Measurements from ENCODE around the gene XXYLT1.

XXYLT1 gene

GRCh38 chr3:195134431-195134830 is 136.5 kb downstream of the XXYLT1 start:
- no peak for DNase-seq (ENCODE audit: low read depth in 2 of 2)

DNA sequence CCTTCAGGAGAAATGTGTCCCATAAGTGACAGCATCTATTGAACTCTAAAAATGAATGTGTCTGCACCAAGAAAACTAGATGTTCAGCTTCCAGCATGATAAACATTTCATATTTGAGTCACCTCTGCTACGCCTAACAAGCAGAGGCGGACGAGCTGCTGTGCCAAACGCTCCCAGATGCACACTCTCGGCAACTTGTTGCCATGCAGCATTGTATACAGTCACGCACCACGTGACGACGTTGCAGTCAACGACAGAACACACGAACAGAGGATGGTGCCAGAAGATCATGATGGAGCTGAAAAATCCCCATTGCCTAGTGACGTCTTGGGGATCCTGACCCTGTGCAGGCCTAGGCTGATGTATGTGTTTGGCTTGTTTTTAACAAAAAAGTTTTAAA is 137.5 kb downstream of the XXYLT1 start:
- DNase-seq (ENCODE audit: low read depth in 2 of 2), result no peak

- DNase-seq (ENCODE audit: low read depth in 2 of 2), result no peak
These were observed 137.9 kb downstream of the XXYLT1 start for GRCh38 chr3:195133013-195133412.

DNA sequence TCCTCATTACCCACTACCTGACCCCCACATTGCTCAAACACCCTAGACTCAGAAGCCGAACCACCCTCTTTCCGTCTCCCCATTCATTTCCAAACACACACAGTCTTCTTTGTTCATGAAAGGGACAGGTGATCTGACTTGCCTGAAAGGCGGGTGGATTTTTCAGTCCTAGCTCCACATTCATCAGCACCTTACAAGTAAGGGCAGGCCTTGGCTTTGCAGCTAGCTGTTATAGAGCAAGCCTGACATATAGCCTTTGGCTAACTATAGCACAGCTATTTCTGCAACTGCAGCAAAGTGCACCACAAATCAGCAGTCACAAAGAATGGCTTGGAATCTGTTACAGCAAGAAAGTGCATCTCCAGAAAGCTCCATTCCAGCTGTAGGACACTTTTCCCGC is 139.8 kb downstream of the XXYLT1 start:
- DNase-seq (ENCODE audit: low read depth in 2 of 2), result no peak

DNA sequence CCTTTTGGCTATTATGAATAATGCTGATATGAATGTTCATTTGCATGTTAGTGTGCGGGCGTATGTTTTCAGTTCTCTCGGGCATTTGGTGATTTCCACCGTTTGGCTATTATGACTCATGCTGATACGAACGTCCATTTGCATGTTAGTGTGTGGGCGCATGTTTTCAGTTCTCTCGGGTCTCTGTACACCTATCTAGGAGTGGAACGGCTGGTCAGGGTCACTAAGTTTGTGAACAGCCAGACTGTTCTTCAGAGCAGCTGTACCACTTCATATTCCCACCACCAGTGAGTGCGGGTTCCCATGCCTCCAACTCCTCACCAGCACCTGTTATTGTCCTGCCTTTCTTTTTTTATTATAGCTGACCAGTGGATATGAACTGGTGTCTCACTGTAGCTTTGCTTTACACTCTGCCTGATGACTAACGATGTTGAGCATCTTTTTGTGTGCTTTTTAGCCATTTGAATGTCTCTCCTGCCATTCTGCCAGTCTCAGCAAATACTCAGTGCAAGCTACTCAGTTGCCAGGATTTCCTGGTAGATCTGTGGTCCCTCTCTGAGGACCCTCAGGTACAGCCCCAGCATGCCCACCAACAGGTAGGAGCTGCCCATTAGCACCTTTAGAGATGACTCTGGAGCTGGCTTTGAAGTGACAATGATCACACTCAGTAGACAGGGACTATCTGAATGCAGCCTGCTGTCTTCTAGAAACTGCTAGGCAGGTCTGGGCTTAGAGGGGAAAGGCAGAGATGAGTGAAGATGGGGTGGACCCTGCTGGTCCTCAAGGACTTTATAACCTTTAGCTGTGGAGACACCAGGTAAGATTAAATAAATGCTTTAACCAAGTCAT is 141.1 kb downstream of the XXYLT1 start:
- DNase-seq (ENCODE audit: low read depth in 2 of 2), result no peak

DNA sequence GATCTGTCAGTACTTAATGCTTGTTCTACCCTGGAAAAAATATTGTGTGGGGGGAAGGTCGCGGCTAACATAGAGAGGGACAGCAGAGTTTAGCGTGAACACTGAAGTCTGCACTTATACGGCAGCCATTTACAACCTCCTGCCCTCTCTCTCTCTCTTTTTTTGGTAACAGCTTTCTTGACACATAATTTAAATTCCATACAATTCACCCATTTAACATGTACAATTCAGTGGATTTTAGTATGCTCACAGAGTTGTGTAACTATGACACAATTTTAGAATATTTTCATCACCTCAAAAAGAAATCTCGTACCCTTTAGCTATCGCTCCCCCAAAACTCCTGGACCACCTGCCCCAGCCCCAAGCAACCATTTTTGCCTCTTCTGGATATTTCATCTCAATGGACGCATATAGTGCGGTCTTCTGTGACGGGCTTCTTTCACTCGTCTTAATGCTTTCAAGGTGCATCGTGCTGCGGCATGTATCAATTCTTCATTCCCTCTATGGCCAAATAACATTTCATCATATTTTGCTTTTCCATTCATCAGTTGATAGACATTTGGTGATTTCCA is 141.8 kb downstream of the XXYLT1 start:
- no peak for DNase-seq (ENCODE audit: low read depth in 2 of 2)

GRCh38 chr3:195128255-195129071 is 142.5 kb downstream of the XXYLT1 start:
- DNase-seq (ENCODE audit: low read depth in 2 of 2), result no peak

GRCh38 chr3:195126056-195126605 is 144.8 kb downstream of the XXYLT1 start:
- no peak for DNase-seq (ENCODE audit: low read depth in 2 of 2)

- DNase-seq (ENCODE audit: low read depth in 2 of 2), result no peak
These were observed 145.3 kb downstream of the XXYLT1 start for GRCh38 chr3:195125646-195126045.

DNA sequence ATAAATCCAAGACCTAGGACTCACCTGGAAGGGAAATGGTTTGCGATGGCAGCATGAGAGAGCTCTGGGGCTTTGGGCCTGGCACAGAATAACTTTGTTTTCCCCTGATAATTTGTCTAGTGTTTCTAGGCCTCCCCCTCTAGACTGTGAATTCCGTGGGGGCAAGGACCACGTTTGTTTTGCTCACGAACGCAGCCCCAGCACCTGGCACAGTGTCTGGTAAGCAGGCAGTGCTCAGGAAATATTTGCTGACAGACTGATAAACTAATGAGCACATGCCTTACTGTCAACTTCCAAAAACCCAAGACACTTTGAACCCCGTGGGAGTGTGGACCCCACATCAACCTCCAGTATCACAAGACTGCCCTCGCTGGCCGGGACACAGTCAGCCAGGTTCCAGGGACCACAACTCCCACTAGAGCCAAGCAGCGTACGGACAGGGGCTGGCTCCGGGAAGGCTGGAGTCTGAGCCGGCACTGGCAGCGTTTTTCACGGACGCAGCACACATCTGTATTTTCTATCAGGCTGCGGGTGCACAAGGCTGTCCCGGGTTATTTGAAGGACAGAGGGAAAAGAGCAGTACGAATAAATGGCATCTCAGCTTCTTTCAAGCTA is 146.5 kb downstream of the XXYLT1 start:
- DNase-seq (ENCODE audit: low read depth in 2 of 2), result no peak

GRCh38 chr3:195123281-195123691 is 147.7 kb downstream of the XXYLT1 start:
- no peak for DNase-seq (ENCODE audit: low read depth in 2 of 2)

GRCh38 chr3:195122261-195122660 is 148.7 kb downstream of the XXYLT1 start:
- DNase-seq (ENCODE audit: low read depth in 2 of 2), result no peak

GRCh38 chr3:195120267-195120601 is 150.7 kb downstream of the XXYLT1 start:
- DNase-seq (ENCODE audit: low read depth in 2 of 2), result no peak

- DNase-seq (ENCODE audit: low read depth in 2 of 2), result no peak
These were observed 151.3 kb downstream of the XXYLT1 start for GRCh38 chr3:195119461-195120266.

DNA sequence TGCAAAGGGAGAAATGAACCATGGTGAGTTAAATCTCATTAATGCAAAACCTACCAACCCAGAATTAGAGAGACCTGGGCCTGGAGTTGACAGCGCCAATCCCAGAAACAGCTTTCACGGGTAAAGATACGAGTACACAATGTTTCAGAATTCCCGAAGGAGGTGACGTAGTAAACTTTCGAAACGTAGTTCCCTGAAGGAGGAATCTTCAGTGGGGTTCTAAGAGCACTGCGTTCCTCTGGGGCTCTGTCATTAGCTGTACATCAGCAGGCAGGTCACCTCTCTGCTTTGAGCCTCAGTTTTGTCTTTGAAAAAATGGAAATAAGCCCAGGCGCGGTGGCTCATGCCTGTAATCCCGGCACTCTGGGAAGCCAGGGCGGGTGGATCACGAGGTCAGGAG is 152.3 kb downstream of the XXYLT1 start:
- DNase-seq (ENCODE audit: low read depth in 2 of 2), result no peak

- DNase-seq (ENCODE audit: low read depth in 2 of 2), result no peak
These were observed 152.9 kb downstream of the XXYLT1 start for GRCh38 chr3:195117978-195118581.

DNA sequence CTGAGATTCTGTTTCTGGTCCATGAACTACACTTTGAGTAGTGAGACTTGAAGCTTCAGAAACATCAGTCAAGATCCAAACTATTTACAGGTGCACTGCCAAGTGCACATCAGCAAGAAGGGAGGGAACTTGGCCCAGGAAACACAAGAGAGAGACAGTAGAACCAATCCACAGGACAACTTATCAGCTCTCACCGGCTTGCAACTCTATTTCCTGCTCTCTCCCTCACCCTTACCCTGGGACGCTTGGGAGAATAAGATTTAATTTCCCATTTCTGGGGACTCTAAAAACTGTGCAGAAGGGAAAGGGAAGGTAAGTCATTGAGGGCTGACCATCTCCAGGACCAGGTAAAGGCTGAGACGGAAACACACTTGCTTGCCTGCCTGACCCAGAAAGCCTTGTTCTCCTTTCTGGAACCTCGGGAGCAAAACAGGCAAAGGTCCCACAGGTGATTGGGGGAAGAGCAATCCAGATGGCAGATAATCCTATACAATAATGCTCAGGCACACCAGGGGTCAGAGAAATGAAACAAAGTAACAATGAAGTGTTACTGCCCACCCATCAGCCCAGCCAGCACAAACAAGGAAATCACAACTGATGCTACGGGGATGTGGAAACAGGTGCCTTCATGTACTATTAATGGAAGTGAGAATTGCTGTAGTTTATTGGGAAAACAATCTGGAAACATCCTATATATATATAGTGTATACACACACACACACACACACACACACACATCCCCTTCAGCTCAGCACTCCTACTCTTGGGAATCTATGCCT is 154.4 kb downstream of the XXYLT1 start:
- DNase-seq (ENCODE audit: low read depth in 2 of 2), result no peak

- no peak for DNase-seq (ENCODE audit: low read depth in 2 of 2)
These were observed 155.2 kb downstream of the XXYLT1 start for GRCh38 chr3:195115600-195116406.

All from stimulated activated CD8-positive, alpha-beta memory T cell treated with anti-CD3 and anti-CD28 coated beads, Interleukin-7, amount 100 ng/mL, for 1 hour (primary cell).